ENCODE results near the gene INPP5B.
"Not testable (repeated sequence)": the region's sequence is repeated elsewhere in the genome, so short reads cannot be mapped to it uniquely, and the experiment has no call there.

The INPP5B gene

DNA sequence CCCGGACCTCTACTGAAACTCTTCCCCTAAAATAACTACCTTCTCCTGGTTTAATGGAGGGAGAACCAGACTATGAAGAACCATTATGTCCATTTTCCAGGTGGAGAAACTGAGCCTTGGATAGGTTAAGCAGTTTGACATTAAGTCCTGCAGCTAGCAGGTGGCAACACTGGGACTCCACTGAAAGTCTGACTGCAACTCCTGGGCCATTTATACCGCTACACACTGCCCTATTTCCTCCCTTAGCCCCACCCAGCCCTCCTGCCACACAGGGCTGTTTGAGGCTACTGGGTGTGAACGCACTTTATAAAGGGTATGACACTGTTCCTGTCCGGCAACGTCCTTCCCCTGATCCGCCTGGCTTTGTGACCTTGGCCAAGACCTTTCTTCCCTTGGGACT is 511 bp upstream of the INPP5B start:
- no peak for DNase-seq

DNA sequence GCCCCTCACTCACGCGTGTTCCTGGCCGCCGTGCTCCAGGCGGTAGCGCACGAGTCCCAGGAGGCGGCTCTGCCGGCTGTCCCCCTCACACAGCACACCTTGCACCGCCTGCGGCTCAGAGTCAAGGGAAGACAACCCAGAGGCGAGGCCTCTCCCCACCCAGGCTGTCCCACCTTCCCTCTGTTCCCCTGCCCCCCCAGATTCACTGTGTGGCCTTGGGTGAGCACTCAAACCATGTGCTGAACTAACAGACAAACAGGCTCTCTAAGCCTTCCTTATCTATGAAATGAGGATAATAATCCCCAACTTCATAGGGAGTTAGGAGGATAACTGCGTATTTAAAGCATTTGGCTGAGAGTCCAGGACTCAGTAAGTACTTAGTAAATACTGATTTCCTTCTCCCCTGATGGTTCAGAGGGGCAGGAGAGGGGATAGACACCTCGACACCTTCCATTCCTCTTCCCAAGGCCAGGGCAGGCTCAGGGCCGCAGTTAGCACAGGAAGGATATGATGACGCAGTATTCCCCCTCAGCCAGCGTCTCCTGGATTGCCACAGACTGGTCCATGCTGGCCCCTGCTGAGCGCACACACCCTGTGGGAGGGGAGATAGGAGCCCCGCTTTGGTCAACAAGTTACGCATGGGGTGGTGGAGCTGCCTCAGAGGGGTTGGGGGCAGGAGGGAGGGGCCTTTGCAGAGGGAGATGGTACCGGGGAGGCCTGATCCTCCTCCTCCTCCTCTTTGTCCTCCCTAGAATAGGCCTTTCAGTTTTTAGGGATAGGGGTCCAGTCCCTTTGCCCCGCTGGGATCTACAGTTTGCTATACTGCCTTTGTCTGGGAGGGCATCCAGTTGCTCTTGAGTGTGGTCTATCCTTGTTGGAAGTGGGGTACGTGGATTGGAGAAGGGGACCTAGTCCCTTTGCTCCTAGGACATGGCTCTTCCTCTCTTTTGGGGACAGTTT is 830 bp downstream of the INPP5B start:
- no peak for DNase-seq

GRCh38 chr1:37945251-37945650 is 1.6 kb downstream of the INPP5B start:
- no peak for DNase-seq

DNA sequence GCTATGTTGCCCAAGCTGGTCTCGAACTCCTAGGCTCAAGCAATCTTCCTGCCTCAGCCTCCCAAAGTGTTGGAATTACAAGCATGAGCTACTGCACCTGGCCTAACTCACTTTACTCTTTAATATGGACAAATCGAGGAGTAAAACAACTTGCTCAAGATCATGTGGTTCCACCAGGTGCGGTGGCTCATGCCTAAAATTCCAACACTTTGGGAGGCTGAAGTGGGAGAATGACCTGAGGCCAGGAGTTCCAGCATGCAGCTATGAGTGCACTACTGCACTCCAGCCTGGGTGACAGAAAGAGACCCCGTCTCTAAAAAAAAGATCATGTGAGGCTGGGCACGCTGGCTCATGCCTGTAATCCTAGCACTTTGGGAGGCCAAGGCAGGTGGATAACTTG is 2.0 kb downstream of the INPP5B start:
- DNase-seq = no peak

- no peak for DNase-seq
Measured at GRCh38 chr1:37944086-37944763, 2.6 kb downstream of the INPP5B start.

DNA sequence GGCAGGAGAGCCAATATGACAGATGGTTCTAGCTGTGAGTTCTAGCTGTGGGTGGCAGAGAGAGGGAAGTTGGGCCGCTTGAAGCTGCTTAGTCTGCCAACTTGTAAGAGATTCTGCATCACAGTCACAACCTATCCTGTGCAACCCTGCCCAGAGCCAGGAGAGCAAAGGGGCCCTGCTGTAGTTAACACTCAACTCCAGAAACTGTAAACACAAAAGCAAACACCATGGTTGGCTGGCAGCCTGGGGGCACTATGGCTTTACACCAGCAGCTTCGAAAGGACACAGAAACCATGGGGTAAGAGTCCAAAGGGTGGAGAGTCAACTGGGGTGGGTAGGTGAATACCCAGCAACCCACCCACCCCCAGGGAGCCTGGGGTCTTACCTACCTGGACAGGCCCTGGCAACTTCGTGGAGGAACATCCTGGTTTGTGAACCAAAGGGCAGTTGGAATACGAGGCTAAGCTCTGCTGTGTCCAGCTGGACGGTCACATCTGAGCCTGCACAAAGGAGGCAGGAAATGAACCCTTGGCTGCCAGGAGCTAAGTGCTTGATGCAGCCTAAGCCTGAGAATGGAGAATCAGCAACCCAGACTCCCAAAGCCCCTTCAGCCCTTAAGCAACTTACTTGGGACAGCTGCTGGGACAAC is 6.4 kb downstream of the INPP5B start:
- no peak for DNase-seq

- not testable (repeated sequence) for DNase-seq
Measured at GRCh38 chr1:37936760-37937159, 10.1 kb downstream of the INPP5B start.

- DNase-seq = no peak
Measured at GRCh38 chr1:37932759-37933158, 14.1 kb downstream of the INPP5B start.

DNA sequence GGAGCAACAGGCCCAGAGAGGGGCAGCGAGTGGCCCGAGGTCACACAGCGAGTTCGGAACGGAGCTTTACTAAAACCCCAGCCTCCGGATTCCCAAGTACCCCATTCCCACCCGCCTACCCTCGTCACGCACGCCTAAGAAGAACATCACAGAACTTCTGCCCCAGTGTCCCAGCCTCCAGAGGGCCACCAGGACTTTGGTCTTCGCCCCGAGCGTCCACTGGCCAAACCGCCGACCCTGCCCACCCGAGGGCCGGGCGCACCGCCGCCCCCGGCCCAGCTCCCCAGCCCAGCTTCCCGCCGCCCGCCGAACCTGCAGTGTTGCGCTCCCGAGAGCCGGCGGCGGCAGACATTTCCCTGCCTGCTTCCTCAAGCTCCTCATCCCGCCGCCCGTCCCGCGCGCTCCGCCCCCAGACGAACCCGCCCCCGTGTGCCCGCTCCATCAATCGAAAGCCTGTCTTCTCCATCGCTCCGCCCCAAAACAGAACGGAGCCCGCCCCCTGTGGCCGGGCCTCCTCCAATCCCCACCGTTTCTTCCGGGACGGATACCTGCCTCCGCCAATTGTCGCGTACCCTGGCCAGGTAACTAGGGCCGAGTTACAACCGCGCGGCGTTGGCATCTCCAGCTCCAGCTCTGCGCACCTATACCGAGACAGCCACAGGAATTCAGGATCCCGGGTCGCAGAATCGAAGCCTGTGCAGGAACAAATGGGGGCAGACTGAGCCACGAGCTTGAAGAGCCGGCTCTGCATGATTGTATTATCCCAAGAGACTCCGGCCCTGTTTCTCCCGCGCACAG is 15.3 kb downstream of the INPP5B start:
- peak; percentile 93 for DNase-seq

DNA sequence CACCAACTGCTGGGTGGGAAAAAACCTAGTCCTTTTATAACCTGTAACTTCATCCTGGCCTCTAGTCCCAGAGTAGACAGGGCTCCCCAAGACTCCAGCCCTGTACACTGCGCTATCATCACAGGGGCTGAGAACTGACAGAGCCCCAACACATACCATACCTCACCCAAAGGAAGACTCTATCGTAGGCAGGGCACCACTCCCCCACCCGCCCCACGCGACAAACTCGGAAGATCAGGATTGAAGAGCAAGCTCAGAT is 15.8 kb downstream of the INPP5B start:
- no peak for DNase-seq

GRCh38 chr1:37930246-37931101 is 16.4 kb downstream of the INPP5B start:
- no peak for DNase-seq

DNA sequence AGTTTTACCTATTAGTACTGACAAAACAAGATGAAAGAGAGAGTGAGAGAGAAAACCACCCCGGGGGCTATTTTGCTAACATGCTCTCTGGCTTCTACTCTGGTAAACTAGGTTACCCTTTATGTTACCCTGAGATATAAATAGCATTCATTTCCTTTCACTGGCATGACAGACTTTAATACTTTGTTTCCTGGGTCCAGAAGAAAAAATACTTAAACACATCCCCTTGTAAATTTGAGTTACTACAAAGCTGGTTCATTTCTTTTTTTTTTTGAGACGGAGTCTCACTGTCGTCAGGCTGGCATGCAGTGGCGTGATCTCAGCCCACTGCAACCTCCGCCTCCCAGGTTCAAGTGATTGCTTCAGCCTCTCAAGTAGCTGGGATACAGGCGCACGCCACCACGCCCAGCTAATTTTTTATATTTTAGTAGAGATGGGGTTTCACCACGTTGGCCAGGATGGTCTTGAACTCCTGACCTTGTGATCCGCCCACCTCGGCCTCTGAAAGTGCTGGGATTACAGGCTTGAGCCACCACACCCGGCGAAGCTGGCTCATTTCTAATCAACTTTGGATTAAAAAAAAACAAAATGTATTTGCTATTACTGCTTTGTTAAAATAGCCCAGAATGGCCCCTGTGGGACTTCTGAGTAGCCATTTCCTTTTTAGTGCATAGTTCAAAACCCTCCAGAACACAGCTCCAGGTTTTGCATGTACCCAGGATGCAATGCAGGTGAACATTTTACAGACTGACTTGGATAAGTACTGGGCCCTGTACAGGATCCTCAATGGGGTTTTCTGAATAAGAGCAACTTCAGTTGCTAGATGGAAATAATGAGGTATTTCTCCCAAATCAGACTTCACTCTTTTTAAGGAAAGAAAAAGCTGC is 20.6 kb downstream of the INPP5B start:
- no peak for DNase-seq

DNA sequence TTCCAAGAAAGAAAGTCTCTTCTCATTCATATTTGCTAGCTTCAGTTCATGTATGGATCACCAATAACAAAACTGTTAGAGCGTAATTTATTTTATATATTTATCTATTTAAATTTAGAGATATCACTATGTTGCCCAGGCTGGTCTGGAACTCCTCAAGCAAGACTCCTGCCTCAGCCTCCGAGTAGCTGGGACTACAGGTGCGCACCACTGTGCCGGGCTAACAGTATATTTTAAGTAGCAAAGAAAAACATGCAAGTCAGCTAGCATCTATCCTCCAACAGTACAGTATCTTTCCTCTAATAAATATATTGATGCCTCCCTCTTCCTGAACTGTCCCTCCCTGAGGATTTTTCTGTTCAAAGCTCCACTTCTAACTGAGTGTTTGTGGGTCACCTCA is 21.5 kb downstream of the INPP5B start:
- DNase-seq = no peak

DNA sequence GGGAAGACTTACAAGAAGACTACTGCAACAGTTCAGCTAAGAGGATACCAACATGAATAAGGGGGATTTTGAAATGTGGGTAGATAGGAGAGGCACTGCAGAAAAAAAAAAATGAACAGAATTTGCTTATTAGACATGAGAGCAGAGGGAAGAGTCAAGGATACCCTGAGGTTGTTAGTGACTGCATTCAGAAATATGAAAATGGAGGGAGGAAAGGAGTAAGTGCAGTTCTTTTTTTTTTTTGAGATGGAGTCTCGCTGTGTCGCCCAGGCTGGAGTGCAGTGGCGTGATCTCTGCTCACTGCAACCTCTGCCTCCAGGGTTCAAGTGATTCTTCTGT is 23.3 kb downstream of the INPP5B start:
- DNase-seq = no peak

- DNase-seq = peak; percentile 54
Measured at GRCh38 chr1:37922767-37923550, 23.9 kb downstream of the INPP5B start.

GRCh38 chr1:37919277-37919676 is 27.6 kb downstream of the INPP5B start:
- no peak for DNase-seq

GRCh38 chr1:37915476-37916093 is 31.3 kb downstream of the INPP5B start:
- DNase-seq = no peak

DNA sequence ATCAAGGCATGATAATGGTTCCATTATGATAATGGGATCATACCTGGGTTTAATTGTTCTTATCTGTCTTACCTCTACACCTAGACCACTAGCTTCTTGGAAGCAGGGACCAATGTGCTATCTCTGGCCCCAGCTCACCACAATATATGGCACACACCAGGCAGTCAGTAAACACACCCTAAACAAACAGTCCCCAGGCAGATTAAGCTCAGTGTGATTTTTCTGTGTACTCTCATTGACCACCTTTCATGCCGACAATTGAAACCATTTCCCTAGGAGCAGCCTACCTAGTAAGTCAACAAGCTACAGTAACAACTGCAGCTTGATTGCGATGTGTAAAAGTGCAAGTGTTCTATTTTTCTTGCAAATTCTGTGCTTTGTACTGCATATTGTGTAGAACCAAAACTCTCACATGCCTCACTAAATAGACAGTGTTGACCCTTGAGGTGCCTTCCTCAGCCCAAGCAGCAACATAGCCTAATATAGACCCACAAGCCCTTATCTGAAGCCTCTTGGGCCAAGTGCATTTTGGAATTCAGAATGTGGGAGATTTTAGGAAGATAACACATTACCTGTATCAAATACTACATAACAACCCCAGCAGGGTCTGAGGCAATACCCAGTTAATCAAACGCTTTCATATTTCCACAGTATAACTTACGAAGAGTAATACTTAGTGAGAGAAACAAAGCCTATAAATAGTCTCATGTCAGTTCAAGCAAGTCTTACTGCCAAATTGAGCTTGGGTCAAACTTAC is 32.0 kb downstream of the INPP5B start:
- DNase-seq = no peak

DNA sequence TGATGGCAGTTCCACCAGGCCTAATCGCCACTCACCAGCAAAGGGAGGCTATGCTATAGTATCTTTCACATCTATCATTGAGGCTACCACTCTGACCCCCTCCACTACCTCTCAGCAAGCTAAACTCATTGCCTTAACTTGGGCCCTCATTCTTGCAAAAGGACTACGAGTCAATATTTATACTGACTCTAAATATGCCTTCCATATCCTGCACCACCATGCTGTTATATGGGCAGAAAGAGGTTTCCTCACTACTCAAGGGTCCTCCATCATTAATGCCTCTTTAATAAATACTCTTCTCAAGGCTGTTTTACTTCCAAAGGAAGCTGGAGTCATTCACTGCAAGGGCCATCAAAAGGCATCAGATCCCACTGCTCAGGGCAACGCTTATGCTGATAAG is 35.4 kb downstream of the INPP5B start:
- DNase-seq = not testable (repeated sequence)
